MM.1S (cell line): ENCODE data around the gene CTNNA2.

Experiments
- DNase-seq: peaks from one replicate; pipeline ENCODE4 v3.0.0-alpha.2; 2015
- H2AFZ ChIP-seq: fragments of 300-600 bp; sonication (generic); 2 replicates; pipeline ENCODE4 v1.6.0; 2016; ENCODE audit warnings: antibody characterized with exemption, low read length
- H3F3A ChIP-seq: fragments of 300-600 bp; sonication (generic); 2 replicates; pipeline ENCODE4 v1.6.1; 2016; ENCODE audit warnings: mild to moderate bottlenecking, antibody characterized with exemption, low read length, moderate library complexity, mixed read lengths; ENCODE audit not compliant: insufficient read depth
- H3K27ac ChIP-seq: fragments of 300-600 bp; sonication (generic); 2 replicates; pipeline ENCODE4 v1.5.1; 2016; ENCODE audit warnings: mild to moderate bottlenecking, low read length
- H3K27me3 ChIP-seq: fragments of 300-600 bp; sonication (generic); replicated peaks from 2 replicates; pipeline ENCODE4 v1.6.0; 2016; ENCODE audit warnings: low read length; ENCODE audit not compliant: insufficient read depth
- H3K36me3 ChIP-seq: fragments of 300-600 bp; sonication (generic); replicated peaks from 2 replicates; pipeline ENCODE4 v1.6.1; 2016; ENCODE audit warnings: mild to moderate bottlenecking, low read length, mixed read lengths; ENCODE audit not compliant: insufficient read depth
- H3K4me1 ChIP-seq: fragments of 300-600 bp; sonication (generic); 2 replicates; pipeline ENCODE4 v1.6.1; 2016; ENCODE audit warnings: low read length, mixed read lengths
- H3K4me2 ChIP-seq: fragments of 300-600 bp; sonication (generic); 2 replicates; pipeline ENCODE4 v1.6.0; 2016; ENCODE audit warnings: low read depth, low read length
- H3K4me3 ChIP-seq: fragments of 300-600 bp; sonication (generic); 2 replicates; pipeline ENCODE4 v1.5.1; 2016; ENCODE audit warnings: low read length, mixed read lengths
- H3K79me2 ChIP-seq: fragments of 300-600 bp; sonication (generic); 2 replicates; pipeline ENCODE4 v1.6.1; 2016; ENCODE audit warnings: mixed run types, low read length, mixed read lengths
- H3K9ac ChIP-seq: fragments of 300-600 bp; sonication (generic); 2 replicates; pipeline ENCODE4 v1.6.1; 2016; ENCODE audit warnings: low read length, mixed read lengths
- H3K9me2 ChIP-seq: fragments of 300-600 bp; sonication (generic); replicated peaks from 2 replicates; pipeline ENCODE4 v1.6.1; 2016; ENCODE audit warnings: mild to moderate bottlenecking, low read length, mixed read lengths; ENCODE audit not compliant: insufficient read depth
- H3K9me3 ChIP-seq: fragments of 300-600 bp; sonication (generic); replicated peaks from 2 replicates; pipeline ENCODE4 v1.6.1; 2016; ENCODE audit warnings: mild to moderate bottlenecking, low read length, mixed read lengths; ENCODE audit not compliant: insufficient read depth
- H4K20me1 ChIP-seq: fragments of 300-600 bp; sonication (generic); 2 replicates; pipeline ENCODE4 v1.6.1; 2016; ENCODE audit warnings: mild to moderate bottlenecking, low read length, moderate library complexity, mixed read lengths; ENCODE audit not compliant: insufficient read depth
- EZH2 ChIP-seq: fragments of 300-600 bp; sonication (generic); optimal IDR thresholded peaks from 2 replicates; pipeline ENCODE3; 2017; ENCODE audit warnings: low read depth, mild to moderate bottlenecking, antibody characterized with exemption, low read length, mixed read lengths
- EZH2phosphoT487 ChIP-seq: fragments of 300-600 bp; sonication (generic); IDR thresholded peaks from 2 replicates; pipeline ENCODE4 v1.6.1; 2018; ENCODE audit warnings: antibody characterized with exemption, low read length
- TF ChIP-seq, protein P1 (sequence below): fragments of 300-600 bp; sonication (generic); IDR thresholded peaks from 2 replicates; pipeline ENCODE4 v1.5.1; 2016; ENCODE audit warnings: antibody characterized with exemption, low read length, mixed read lengths

Gene CTNNA2

GRCh38 chr2:80328159-80328571 is 815.3 kb downstream of the CTNNA2 start:
- H3K9me2 ChIP-seq: no peaks in the 10 kb centered on the region
- H3F3A ChIP-seq: no peaks in the 10 kb centered on the region
- H2AFZ ChIP-seq: no peak overlapping the region
- H3K36me3 ChIP-seq: no peaks in the 10 kb centered on the region
- no peaks in the 10 kb centered on the region for H4K20me1 ChIP-seq
- H3K9ac ChIP-seq: no peak overlapping the region
- H3K79me2 ChIP-seq: no peaks in the 10 kb centered on the region
- no peak overlapping the region for H3K27ac ChIP-seq
- no peak overlapping the region for H3K4me3 ChIP-seq
- no peak for DNase-seq
- no peak overlapping the region for H3K4me2 ChIP-seq
- no peaks in the 10 kb centered on the region for H3K27me3 ChIP-seq
- no peak for TF ChIP-seq EZH2phosphoT487
- TF ChIP-seq EZH2: no peak
- TF ChIP-seq, protein P1, sequence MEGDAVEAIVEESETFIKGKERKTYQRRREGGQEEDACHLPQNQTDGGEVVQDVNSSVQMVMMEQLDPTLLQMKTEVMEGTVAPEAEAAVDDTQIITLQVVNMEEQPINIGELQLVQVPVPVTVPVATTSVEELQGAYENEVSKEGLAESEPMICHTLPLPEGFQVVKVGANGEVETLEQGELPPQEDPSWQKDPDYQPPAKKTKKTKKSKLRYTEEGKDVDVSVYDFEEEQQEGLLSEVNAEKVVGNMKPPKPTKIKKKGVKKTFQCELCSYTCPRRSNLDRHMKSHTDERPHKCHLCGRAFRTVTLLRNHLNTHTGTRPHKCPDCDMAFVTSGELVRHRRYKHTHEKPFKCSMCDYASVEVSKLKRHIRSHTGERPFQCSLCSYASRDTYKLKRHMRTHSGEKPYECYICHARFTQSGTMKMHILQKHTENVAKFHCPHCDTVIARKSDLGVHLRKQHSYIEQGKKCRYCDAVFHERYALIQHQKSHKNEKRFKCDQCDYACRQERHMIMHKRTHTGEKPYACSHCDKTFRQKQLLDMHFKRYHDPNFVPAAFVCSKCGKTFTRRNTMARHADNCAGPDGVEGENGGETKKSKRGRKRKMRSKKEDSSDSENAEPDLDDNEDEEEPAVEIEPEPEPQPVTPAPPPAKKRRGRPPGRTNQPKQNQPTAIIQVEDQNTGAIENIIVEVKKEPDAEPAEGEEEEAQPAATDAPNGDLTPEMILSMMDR: no peak
- H3K4me1 ChIP-seq: no peaks in the 10 kb centered on the region
- H3K9me3 ChIP-seq: no peaks in the 10 kb centered on the region

DNA sequence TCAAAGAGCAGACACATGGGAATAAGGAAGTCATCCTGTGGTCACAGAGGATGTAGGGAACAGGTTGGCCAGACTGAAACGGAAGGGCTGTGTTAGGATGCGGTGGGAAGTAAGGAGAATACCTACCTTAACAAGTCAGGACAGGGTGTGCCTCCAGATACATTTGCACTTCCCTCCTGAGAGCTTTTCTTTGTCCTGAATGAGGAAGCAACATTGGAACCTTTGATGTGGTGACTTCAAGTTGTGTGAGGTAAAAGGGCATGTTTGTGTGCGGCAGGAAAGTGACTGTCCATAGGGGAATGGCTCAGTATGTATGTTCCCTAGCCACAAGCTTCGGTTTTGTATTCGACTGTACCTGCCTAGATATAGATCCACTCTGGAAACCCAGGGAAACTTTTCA is 816.6 kb downstream of the CTNNA2 start:
- Histone ChIP-seq H3K9me2 (no peaks in the 10 kb centered on the region), H3K36me3 (no peaks in the 10 kb centered on the region), H3K9me3 (no peaks in the 10 kb centered on the region), H3K79me2 (no peaks in the 10 kb centered on the region), H3K4me1 (no peaks in the 10 kb centered on the region), H3K4me3 (no peak overlapping the region), H3K9ac (no peak overlapping the region), H3K4me2 (no peak overlapping the region), H2AFZ (no peak overlapping the region), H4K20me1 (no peaks in the 10 kb centered on the region), H3K27ac (no peak overlapping the region), H3F3A (no peaks in the 10 kb centered on the region), H3K27me3 (no peaks in the 10 kb centered on the region)
- no peak for DNase-seq
- TF ChIP-seq, protein P1: no peak
- no peak for TF ChIP-seq EZH2phosphoT487
- no peak for TF ChIP-seq EZH2

- Histone ChIP-seq H3K4me3 (no peak overlapping the region), H3F3A (no peaks in the 10 kb centered on the region), H2AFZ (no peak overlapping the region), H3K9ac (no peak overlapping the region), H3K27ac (no peak overlapping the region), H3K4me2 (no peak overlapping the region), H4K20me1 (no peaks in the 10 kb centered on the region), H3K79me2 (no peaks in the 10 kb centered on the region), H3K9me2 (no peaks in the 10 kb centered on the region), H3K4me1 (no peaks in the 10 kb centered on the region), H3K36me3 (no peaks in the 10 kb centered on the region), H3K9me3 (no peaks in the 10 kb centered on the region), H3K27me3 (no peaks in the 10 kb centered on the region)
- TF ChIP-seq EZH2phosphoT487 (no peak), EZH2 (no peak)
- TF ChIP-seq, protein P1: no peak
- DNase-seq: no peak
These were observed 817.9 kb downstream of the CTNNA2 start for GRCh38 chr2:80330527-80331450.
